CD14-positive monocyte (primary cell): ENCODE data around the gene NFATC1. TPM values are rescaled to one million over a fixed set of nuclear protein-coding genes. Genes with fewer than 3 reads are reported as not detected.

Experiments used
- DNase-seq, 3 donors: peaks; one replicate each; pipeline ENCODE4 v3.0.0-alpha.2; 2011 to 2022
- H2AFZ ChIP-seq: 2 replicates; pipeline ENCODE4 v1.6.0; 2012; ENCODE audit warnings: mild to moderate bottlenecking, low read depth, low read length, inconsistent platforms; ENCODE audit not compliant: insufficient read depth, poor library complexity, severe bottlenecking
- H3K27ac ChIP-seq, 2 donors: 1 replicate in 1 of 2; 2 replicates in 1 of 2; pipeline ENCODE4 v1.5.1; 2012 to 2013; ENCODE audit warnings: low read length in 2 of 2, control low read depth in 1 of 2, inconsistent platforms in 1 of 2, low read depth in 1 of 2, mild to moderate bottlenecking in 1 of 2
- H3K27me3 ChIP-seq, 2 donors: one replicate each; pipeline versions ENCODE4 v1.6.0 to v1.6.1; 2011 to 2013; ENCODE audit warnings: low read length in 2 of 2; ENCODE audit not compliant: control insufficient read depth in 2 of 2, insufficient read depth in 2 of 2
- H3K36me3 ChIP-seq, 2 donors: replicated peaks in 1 of 2; 1 replicate in 1 of 2; 2 replicates in 1 of 2; pipeline versions ENCODE4 v1.5.1 to v1.6.1; 2012 to 2013; ENCODE audit warnings: low read length in 2 of 2, control low read depth in 1 of 2, inconsistent platforms in 1 of 2, mild to moderate bottlenecking in 1 of 2; ENCODE audit not compliant: insufficient read depth in 2 of 2, control insufficient read depth in 1 of 2
- H3K4me1 ChIP-seq, 2 donors: 1 replicate in 1 of 2; 2 replicates in 1 of 2; pipeline versions ENCODE4 v1.5.1 to v1.6.1; 2012 to 2013; ENCODE audit warnings: low read length in 2 of 2, control low read depth in 1 of 2, inconsistent platforms in 1 of 2, mild to moderate bottlenecking in 1 of 2, moderate library complexity in 1 of 2; ENCODE audit not compliant: insufficient read depth in 2 of 2, control insufficient read depth in 1 of 2
- H3K4me2 ChIP-seq: replicated peaks from 2 replicates; pipeline ENCODE3; 2012; ENCODE audit warnings: low read length, moderate library complexity, mild to moderate bottlenecking; ENCODE audit not compliant: poor library complexity, severe bottlenecking; ENCODE audit errors: extremely low read depth
- H3K4me3 ChIP-seq, 3 experiments: fragments of 200-600 bp in 1 of 3; sonication (generic) in 1 of 3; replicated peaks in 1 of 3; 1 replicate in 2 of 3; 2 replicates in 1 of 3; pipeline ENCODE4 v1.5.1; 2011 to 2013; ENCODE audit warnings: low read length in 3 of 3, mild to moderate bottlenecking in 3 of 3, control low read depth in 2 of 3, low read depth in 2 of 3, inconsistent platforms in 1 of 3, moderate library complexity in 1 of 3
- H3K79me2 ChIP-seq: 2 replicates; pipeline ENCODE4 v1.6.0; 2012; ENCODE audit warnings: mild to moderate bottlenecking, control low read depth, inconsistent platforms, low read length, moderate library complexity; ENCODE audit not compliant: insufficient read depth
- H3K9ac ChIP-seq: 2 replicates; pipeline ENCODE4 v1.6.0; 2017; ENCODE audit warnings: low read length, mild to moderate bottlenecking; ENCODE audit not compliant: insufficient read depth, poor library complexity, severe bottlenecking
- H3K9me3 ChIP-seq, 2 donors: replicated peaks in 1 of 2; 1 replicate in 1 of 2; 2 replicates in 1 of 2; pipeline versions ENCODE4 v1.5.1 to v1.6.1; 2012 to 2013; ENCODE audit warnings: low read length in 2 of 2, control low read depth in 1 of 2; ENCODE audit not compliant: control insufficient read depth in 1 of 2, insufficient read depth in 1 of 2
- H4K20me1 ChIP-seq: 2 replicates; pipeline ENCODE4 v1.6.0; 2012; ENCODE audit warnings: mild to moderate bottlenecking, low read length, control low read depth, moderate library complexity; ENCODE audit not compliant: insufficient read depth
- H3K27ac Mint-ChIP-seq, 7 donors: one replicate each; pipeline ENCODE4 v1.8.0; 2020; ENCODE audit warnings: mild to moderate bottlenecking in 7 of 7, mixed read lengths in 7 of 7, moderate library complexity in 6 of 7, inconsistent platforms in 2 of 7
- H3K27me3 Mint-ChIP-seq, 3 donors: one replicate each; pipeline ENCODE4 v1.8.0; 2021 to 2022; ENCODE audit warnings: low read depth in 3 of 3, mild to moderate bottlenecking in 3 of 3, mixed read lengths in 3 of 3, moderate library complexity in 3 of 3, inconsistent platforms in 1 of 3
- H3K36me3 Mint-ChIP-seq, 2 donors: one replicate each; pipeline ENCODE4 v1.8.0; 2020; ENCODE audit warnings: mixed read lengths in 2 of 2, inconsistent platforms in 1 of 2, mild to moderate bottlenecking in 1 of 2
- H3K4me1 Mint-ChIP-seq: one replicate; pipeline ENCODE4 v1.8.0; 2020; ENCODE audit warnings: mild to moderate bottlenecking, mixed read lengths
- H3K4me3 Mint-ChIP-seq, 2 donors: one replicate each; pipeline ENCODE4 v1.8.0; 2020; ENCODE audit warnings: mild to moderate bottlenecking in 2 of 2, mixed read lengths in 2 of 2, moderate library complexity in 1 of 2
- H3K9me3 Mint-ChIP-seq, 7 donors: one replicate each; pipeline ENCODE4 v1.8.0; 2020 to 2022; ENCODE audit warnings: mixed read lengths in 7 of 7, mild to moderate bottlenecking in 6 of 7, moderate library complexity in 6 of 7, inconsistent platforms in 2 of 7
- WGBS: methylation state at CpG from one replicate; pipeline ENCODE4 v1.1.5; 2013; ENCODE audit warnings: missing lambda C conversion rate; ENCODE audit not compliant: insufficient coverage; 5-methylcytosine and 5-hydroxymethylcytosine counted together
- intact Hi-C, 2 donors: fragments of 100-400 bp; cut with micrococcal nuclease; formaldehyde crosslinking; loops; one replicate each; pipeline versions ENCODE4 v1.15.0 to v1.15.1; 2023
- polyA plus RNA-seq, 3 donors: library from polyadenylated mRNA; depleted of rRNA in 1 of 3; unstranded in 2 of 3; stranded (reverse) in 1 of 3; fragments of 300-500 nt in 2 of 3; fragments of >200 nt in 1 of 3; fragmentation: Illumina TruSeq in 2 of 3; gene quantifications; 1 replicate in 2 of 3; 2 replicates in 1 of 3; pipeline ENCODE4 v1.2.3, GENCODE V29; 2012 to 2021
- TF ChIP-seq, protein P1 (sequence below): fragments of 200-600 bp; IDR thresholded peaks from one replicate; pipeline ENCODE4 v1.8.0; 2022; ENCODE audit warnings: antibody characterized with exemption, mild to moderate bottlenecking

NFATC1 gene
- polyA plus RNA-seq, 3 donors, result 7.8 to 10.7 (median 8.3) TPM

DNA sequence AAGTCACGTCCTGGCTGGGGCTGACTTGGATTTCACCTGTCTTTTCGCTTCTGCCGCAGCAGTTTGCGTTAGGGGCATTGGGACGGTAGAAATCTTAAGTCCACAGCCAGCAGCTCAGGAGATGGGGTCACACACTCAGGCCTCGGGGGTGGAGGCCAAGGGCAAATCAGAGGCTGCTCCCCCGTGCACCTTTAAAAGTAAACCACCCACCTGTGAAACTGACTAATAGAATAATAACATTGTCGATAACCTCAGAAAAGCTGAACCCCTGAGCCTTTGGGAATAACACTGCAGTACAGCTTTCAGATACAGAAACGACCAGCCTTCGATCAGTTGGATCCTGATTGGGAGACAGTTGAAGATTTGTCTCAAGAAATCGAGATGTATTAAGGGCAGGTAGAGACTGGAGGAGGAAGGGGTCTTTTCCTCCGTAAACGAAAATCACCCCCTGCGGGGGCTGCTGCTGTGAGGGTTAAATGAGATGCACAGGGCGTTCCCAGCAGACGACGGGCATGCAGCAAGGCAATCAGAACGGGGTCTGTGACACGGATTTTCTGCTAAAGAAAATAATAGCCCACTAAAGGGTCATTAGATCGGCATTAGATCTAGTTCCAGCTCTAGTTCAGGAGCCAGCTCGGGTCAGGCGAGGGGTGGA, 16.4 kb upstream of the NFATC1 start:
- H3K27me3 Mint-ChIP-seq, result peaks cover 0 to 4% (median 4%) of the 10 kb centered on the region in 3 donors
- Histone ChIP-seq H3K27me3 (no peaks in the 10 kb centered on the region), H3K9me3 (no peaks in the 10 kb centered on the region), H3K79me2 (no peaks in the 10 kb centered on the region), H3K4me1 (peaks cover 4% of the 10 kb centered on the region in 2 donors), H2AFZ (no peak overlapping the region), H3K27ac (no peak overlapping the region), H3K4me3 (no peak overlapping the region), H4K20me1 (peaks cover 9% of the 10 kb centered on the region), H3K4me2 (peak overlapping the region; percentile 25), H3K9ac (no peak overlapping the region), H3K36me3 (peaks cover 14 to 30% of the 10 kb centered on the region in 2 donors)
- peaks cover 8% of the 10 kb centered on the region for H3K4me1 Mint-ChIP-seq
- DNase-seq, result no peak
- peak overlapping the region in 3 of 7 donors; percentile 36 to 74 (median 66) for H3K27ac Mint-ChIP-seq
- WGBS, result 78% methylated on average over 11 of the region's 22 CpGs
- peaks cover 0 to 2% (median 0%) of the 10 kb centered on the region in 7 donors for H3K9me3 Mint-ChIP-seq
- no peak overlapping the region for H3K4me3 Mint-ChIP-seq
- intact Hi-C loops, result loop anchor here (1.0 to 2.0 kb wide), 3 partner anchors 149 to 265 kb away; no protein-coding TSS in a partner anchor
- TF ChIP-seq, protein P1, sequence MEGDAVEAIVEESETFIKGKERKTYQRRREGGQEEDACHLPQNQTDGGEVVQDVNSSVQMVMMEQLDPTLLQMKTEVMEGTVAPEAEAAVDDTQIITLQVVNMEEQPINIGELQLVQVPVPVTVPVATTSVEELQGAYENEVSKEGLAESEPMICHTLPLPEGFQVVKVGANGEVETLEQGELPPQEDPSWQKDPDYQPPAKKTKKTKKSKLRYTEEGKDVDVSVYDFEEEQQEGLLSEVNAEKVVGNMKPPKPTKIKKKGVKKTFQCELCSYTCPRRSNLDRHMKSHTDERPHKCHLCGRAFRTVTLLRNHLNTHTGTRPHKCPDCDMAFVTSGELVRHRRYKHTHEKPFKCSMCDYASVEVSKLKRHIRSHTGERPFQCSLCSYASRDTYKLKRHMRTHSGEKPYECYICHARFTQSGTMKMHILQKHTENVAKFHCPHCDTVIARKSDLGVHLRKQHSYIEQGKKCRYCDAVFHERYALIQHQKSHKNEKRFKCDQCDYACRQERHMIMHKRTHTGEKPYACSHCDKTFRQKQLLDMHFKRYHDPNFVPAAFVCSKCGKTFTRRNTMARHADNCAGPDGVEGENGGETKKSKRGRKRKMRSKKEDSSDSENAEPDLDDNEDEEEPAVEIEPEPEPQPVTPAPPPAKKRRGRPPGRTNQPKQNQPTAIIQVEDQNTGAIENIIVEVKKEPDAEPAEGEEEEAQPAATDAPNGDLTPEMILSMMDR, result peak; percentile 20
- peaks cover 31 to 50% of the 10 kb centered on the region in 2 donors for H3K36me3 Mint-ChIP-seq

DNA sequence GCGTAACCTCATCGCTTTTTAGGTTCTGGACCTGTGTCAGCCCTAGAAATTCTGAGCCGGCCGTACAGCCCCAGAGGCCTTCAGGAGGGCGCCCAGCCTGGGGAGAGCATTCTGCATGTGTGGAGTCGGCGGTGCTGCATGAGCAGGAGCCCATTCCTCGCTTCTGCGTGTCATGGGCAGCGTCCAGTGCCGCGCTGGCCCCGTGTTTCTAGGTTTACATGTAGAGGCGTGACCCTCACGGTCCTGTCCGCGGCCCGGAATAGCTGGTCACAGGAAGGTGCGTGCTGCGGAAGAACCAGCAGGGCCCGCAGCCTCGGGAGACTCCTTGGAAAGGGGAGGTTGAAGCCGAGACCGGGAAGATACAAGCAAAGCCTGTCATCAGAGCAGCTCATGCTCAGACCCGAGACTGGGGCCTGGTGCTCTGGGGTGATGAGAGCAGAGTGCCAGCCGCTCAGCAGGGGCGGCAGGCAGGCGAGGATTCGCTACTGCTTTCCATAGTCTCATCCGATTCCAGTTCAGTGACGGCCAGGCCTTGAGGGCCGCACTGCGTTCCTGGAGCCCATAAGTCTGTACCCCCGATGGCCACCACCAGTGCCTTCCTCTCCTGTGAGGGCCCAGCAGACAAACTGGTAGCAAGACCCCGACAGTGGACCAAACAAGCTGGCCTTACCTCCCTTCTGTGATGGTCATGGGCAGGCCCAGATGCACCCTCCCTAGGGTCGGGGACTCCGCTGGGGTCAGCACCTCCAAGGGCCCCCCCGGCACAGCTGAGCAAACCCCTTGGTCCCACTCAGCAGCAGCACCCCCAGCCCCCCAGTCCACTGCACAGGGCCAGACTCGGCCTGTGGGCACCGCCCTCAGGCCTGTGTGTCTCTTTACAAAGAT, 15.6 kb upstream of the NFATC1 start:
- H3K36me3 ChIP-seq, result peaks cover 9 to 22% of the 10 kb centered on the region in 2 donors

More for the DNA sequence above, 15.6 kb upstream of the NFATC1 start:
- Histone ChIP-seq H3K79me2 (no peaks in the 10 kb centered on the region), H3K9ac (no peak overlapping the region), H3K27me3 (no peaks in the 10 kb centered on the region), H4K20me1 (peaks cover 9% of the 10 kb centered on the region), H2AFZ (no peak overlapping the region), H3K9me3 (no peaks in the 10 kb centered on the region), H3K4me1 (peaks cover 4% of the 10 kb centered on the region in 2 donors), H3K4me2 (no peak overlapping the region), H3K27ac (no peak overlapping the region), H3K4me3 (no peak overlapping the region)
- peaks cover 26 to 45% of the 10 kb centered on the region in 2 donors for H3K36me3 Mint-ChIP-seq
- peaks cover 0 to 4% (median 4%) of the 10 kb centered on the region in 3 donors for H3K27me3 Mint-ChIP-seq
- H3K4me3 Mint-ChIP-seq, result no peak overlapping the region
- TF ChIP-seq, protein P1, result no peak
- DNase-seq, result no peak
- H3K27ac Mint-ChIP-seq, result no peak overlapping the region
- H3K4me1 Mint-ChIP-seq, result peaks cover 8% of the 10 kb centered on the region
- WGBS, result 93% methylated on average over 38 of the region's 40 CpGs
- H3K9me3 Mint-ChIP-seq, result peaks cover 0 to 2% (median 0%) of the 10 kb centered on the region in 7 donors
- intact Hi-C loops, result loop anchor here (1.0 to 5.0 kb wide), 4 partner anchors 42 to 265 kb away; no protein-coding TSS in a partner anchor
